ENCODE results near the gene WDR31.
A peak's percentile ranks its signal among the peaks of the same experiment; 100 is the strongest.

The WDR31 gene

GRCh38 chr9:113349445-113350094, 9.5 kb upstream of the WDR31 start, which contains the start of gene BSPRY:
BSPRY (plus strand) TSS chr9:113349541; CDS start chr9:113349580, 39 bp downstream.
- Histone ChIP-seq H3K4me1 (ENCODE audit: control insufficient read depth, insufficient read depth, low read length) (peaks cover 8% of the 10 kb centered on the region), H3K9me3 (ENCODE audit: control insufficient read depth, insufficient read depth, low read length) (no peaks in the 10 kb centered on the region), H3K27me3 (ENCODE audit: control insufficient read depth, insufficient read depth, low read length) (peaks cover 33% of the 10 kb centered on the region), H3K9ac (ENCODE audit: low read depth, low read length) (no peak within 1 kb of the TSS), H3K4me3 (ENCODE audit: low read depth, low read length) (peak within 1 kb of the TSS; percentile 88), H3K36me3 (ENCODE audit: control insufficient read depth, insufficient read depth, low read length) (no peaks in the 10 kb centered on the region)

GRCh38 chr9:113349066-113349444, 9.0 kb upstream of the WDR31 start:
- Histone ChIP-seq H3K9ac (ENCODE audit: low read depth, low read length) (no peak overlapping the region), H3K27me3 (ENCODE audit: control insufficient read depth, insufficient read depth, low read length) (peaks cover 33% of the 10 kb centered on the region), H3K4me3 (ENCODE audit: low read depth, low read length) (peak overlapping the region; percentile 88), H3K36me3 (ENCODE audit: control insufficient read depth, insufficient read depth, low read length) (no peaks in the 10 kb centered on the region), H3K9me3 (ENCODE audit: control insufficient read depth, insufficient read depth, low read length) (no peaks in the 10 kb centered on the region), H3K4me1 (ENCODE audit: control insufficient read depth, insufficient read depth, low read length) (peaks cover 8% of the 10 kb centered on the region)

DNA sequence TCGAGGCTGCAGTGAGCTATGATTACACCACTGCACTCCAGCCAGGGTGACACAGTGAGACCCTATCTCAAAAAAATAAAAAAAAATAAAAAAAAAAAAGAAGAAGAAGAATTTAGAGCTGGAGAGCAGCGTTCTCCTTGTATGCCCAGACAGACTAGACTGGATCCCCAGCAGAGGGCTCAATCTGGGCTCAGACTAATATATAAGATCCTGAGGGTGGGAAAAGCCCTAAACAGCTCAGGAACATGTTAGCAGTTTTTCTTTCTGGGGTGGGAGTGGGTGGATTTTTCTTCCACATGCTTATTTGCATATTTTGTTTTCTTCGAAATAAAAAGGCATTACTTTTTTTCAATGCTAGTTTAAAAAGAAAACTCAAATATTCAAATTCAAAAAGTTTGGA, 8.4 kb upstream of the WDR31 start:
- Histone ChIP-seq H3K4me3 (ENCODE audit: low read depth, low read length) (no peak overlapping the region), H3K9ac (ENCODE audit: low read depth, low read length) (no peak overlapping the region), H3K27me3 (ENCODE audit: control insufficient read depth, insufficient read depth, low read length) (peaks cover 33% of the 10 kb centered on the region), H3K9me3 (ENCODE audit: control insufficient read depth, insufficient read depth, low read length) (no peaks in the 10 kb centered on the region), H3K4me1 (ENCODE audit: control insufficient read depth, insufficient read depth, low read length) (peaks cover 8% of the 10 kb centered on the region), H3K36me3 (ENCODE audit: control insufficient read depth, insufficient read depth, low read length) (no peaks in the 10 kb centered on the region)

DNA sequence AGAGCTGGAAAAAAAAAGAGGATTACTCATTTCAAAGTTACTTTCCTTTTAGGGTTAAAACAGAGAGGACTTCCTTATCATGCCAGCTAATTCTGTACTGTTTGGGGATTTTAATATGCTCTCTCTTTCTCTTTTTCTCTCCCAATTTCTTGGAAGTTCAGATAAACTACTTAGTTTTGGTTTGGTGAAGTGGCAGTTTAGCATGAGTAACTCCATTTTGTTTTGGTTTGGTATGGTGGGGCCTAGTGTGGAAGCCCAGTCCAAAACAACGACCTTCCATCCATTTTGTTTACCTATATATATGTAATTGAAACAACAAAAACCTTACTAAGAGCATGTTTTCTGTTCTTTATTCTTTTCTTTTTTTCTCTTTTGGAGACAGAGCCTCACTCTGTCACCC, 5.6 kb upstream of the WDR31 start:
- H3K9ac ChIP-seq (ENCODE audit: low read depth, low read length) = no peak overlapping the region
- no peak overlapping the region for H3K4me3 ChIP-seq (ENCODE audit: low read depth, low read length)
- H3K36me3 ChIP-seq (ENCODE audit: control insufficient read depth, insufficient read depth, low read length) = no peaks in the 10 kb centered on the region
- no peaks in the 10 kb centered on the region for H3K9me3 ChIP-seq (ENCODE audit: control insufficient read depth, insufficient read depth, low read length)
- peaks cover 40% of the 10 kb centered on the region for H3K27me3 ChIP-seq (ENCODE audit: control insufficient read depth, insufficient read depth, low read length)
- peaks cover 2% of the 10 kb centered on the region for H3K4me1 ChIP-seq (ENCODE audit: control insufficient read depth, insufficient read depth, low read length)

DNA sequence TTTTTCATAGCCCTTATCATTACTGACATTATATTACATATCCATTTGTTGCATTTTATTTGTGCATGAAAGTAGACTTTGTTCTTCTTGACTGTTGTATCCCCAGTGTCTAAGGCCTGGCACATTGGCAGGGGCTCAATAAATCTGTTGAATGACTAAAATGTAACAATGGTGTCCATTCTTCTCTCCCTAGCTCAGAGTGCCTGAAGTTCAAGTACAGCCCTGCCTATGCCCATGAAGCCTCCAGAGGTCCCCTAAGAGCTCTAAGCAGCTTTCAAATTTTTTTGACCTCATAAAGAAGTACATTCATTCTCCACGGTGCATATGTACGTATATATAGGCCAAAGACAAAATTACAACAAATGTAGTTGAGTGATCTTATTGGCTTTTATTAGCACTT, 5.1 kb upstream of the WDR31 start:
- Histone ChIP-seq H3K9me3 (ENCODE audit: control insufficient read depth, insufficient read depth, low read length) (no peaks in the 10 kb centered on the region), H3K27me3 (ENCODE audit: control insufficient read depth, insufficient read depth, low read length) (peaks cover 39% of the 10 kb centered on the region), H3K4me3 (ENCODE audit: low read depth, low read length) (no peak overlapping the region), H3K4me1 (ENCODE audit: control insufficient read depth, insufficient read depth, low read length) (no peaks in the 10 kb centered on the region), H3K36me3 (ENCODE audit: control insufficient read depth, insufficient read depth, low read length) (no peaks in the 10 kb centered on the region), H3K9ac (ENCODE audit: low read depth, low read length) (no peak overlapping the region)

GRCh38 chr9:113343732-113344231, 3.7 kb upstream of the WDR31 start:
- peaks cover 3% of the 10 kb centered on the region for H3K4me1 ChIP-seq (ENCODE audit: control insufficient read depth, insufficient read depth, low read length)
- H3K27me3 ChIP-seq (ENCODE audit: control insufficient read depth, insufficient read depth, low read length) = peaks cover 38% of the 10 kb centered on the region
- no peak overlapping the region for H3K9ac ChIP-seq (ENCODE audit: low read depth, low read length)
- no peak overlapping the region for H3K4me3 ChIP-seq (ENCODE audit: low read depth, low read length)
- H3K36me3 ChIP-seq (ENCODE audit: control insufficient read depth, insufficient read depth, low read length) = no peaks in the 10 kb centered on the region
- no peaks in the 10 kb centered on the region for H3K9me3 ChIP-seq (ENCODE audit: control insufficient read depth, insufficient read depth, low read length)

DNA sequence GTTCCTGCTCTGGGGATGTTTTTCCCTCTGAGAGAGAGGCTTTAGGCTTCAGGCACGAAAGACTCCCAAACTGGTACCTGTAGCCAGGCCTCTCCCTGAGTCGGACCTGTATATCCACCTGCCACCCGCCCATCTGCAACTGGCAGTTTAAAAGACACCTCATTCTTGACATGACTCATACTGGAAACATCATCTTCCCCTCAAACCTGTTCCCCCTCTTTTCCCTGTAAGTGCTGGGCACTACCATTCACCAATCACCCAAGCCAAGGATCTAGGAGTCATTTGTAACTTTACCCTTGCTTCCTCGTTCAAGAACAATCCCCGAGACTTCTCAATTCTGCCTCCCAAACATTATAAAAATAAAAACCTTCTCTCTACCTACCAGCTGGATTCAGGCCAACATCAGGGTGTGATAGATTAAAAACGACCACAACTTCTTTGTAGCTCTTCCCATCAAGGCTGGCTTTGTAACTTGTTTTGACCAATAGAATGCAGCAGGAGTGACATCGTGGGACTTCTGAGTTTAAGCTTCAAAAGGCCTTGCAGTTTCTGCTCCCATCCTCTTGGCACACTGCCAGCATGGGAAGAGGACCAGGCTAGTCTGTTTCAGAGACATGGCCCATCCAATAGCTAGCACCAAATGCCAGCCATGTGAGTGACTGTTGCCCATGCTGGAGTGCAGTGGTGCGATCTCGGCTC, 1.8 kb upstream of the WDR31 start:
- Histone ChIP-seq H3K9ac (ENCODE audit: low read depth, low read length) (no peak overlapping the region), H3K9me3 (ENCODE audit: control insufficient read depth, insufficient read depth, low read length) (no peaks in the 10 kb centered on the region), H3K4me3 (ENCODE audit: low read depth, low read length) (no peak overlapping the region), H3K4me1 (ENCODE audit: control insufficient read depth, insufficient read depth, low read length) (peaks cover 3% of the 10 kb centered on the region), H3K36me3 (ENCODE audit: control insufficient read depth, insufficient read depth, low read length) (no peaks in the 10 kb centered on the region), H3K27me3 (ENCODE audit: control insufficient read depth, insufficient read depth, low read length) (peaks cover 28% of the 10 kb centered on the region)

GRCh38 chr9:113337714-113338113, 2.4 kb downstream of the WDR31 start:
- Histone ChIP-seq H3K9me3 (ENCODE audit: control insufficient read depth, insufficient read depth, low read length) (no peaks in the 10 kb centered on the region), H3K9ac (ENCODE audit: low read depth, low read length) (no peak overlapping the region), H3K36me3 (ENCODE audit: control insufficient read depth, insufficient read depth, low read length) (no peaks in the 10 kb centered on the region), H3K4me1 (ENCODE audit: control insufficient read depth, insufficient read depth, low read length) (peaks cover 3% of the 10 kb centered on the region), H3K27me3 (ENCODE audit: control insufficient read depth, insufficient read depth, low read length) (peaks cover 26% of the 10 kb centered on the region), H3K4me3 (ENCODE audit: low read depth, low read length) (no peak overlapping the region)

DNA sequence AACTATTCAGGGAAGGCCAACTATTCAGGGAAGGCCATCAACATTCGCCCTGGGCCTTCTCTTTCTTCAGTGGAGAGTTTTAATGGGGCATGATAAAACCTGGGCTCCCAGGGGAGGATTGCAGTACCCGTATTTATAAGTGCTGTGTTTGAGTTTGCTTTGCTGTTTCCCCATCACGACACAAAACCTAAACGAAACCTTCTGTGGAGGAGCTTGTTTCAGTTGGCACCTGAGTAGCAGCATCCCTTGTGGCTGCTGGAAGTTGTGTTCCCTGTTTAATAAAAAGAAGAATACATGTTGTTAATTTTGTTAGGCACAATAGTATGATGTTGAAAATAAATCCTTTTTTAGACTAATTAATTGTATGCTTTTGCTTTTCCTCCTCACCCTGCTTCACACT, 8.3 kb downstream of the WDR31 start:
- peaks cover 2% of the 10 kb centered on the region for H3K27me3 ChIP-seq (ENCODE audit: control insufficient read depth, insufficient read depth, low read length)
- H3K36me3 ChIP-seq (ENCODE audit: control insufficient read depth, insufficient read depth, low read length) = no peaks in the 10 kb centered on the region
- no peaks in the 10 kb centered on the region for H3K4me1 ChIP-seq (ENCODE audit: control insufficient read depth, insufficient read depth, low read length)
- H3K9me3 ChIP-seq (ENCODE audit: control insufficient read depth, insufficient read depth, low read length) = no peaks in the 10 kb centered on the region
- H3K4me3 ChIP-seq (ENCODE audit: low read depth, low read length) = no peak overlapping the region
- no peak overlapping the region for H3K9ac ChIP-seq (ENCODE audit: low read depth, low read length)

- no peaks in the 10 kb centered on the region for H3K36me3 ChIP-seq (ENCODE audit: control insufficient read depth, insufficient read depth, low read length)
- no peaks in the 10 kb centered on the region for H3K27me3 ChIP-seq (ENCODE audit: control insufficient read depth, insufficient read depth, low read length)
- no peak overlapping the region for H3K9ac ChIP-seq (ENCODE audit: low read depth, low read length)
These were observed 11.9 kb downstream of the WDR31 start for GRCh38 chr9:113328045-113328782.

GRCh38 chr9:113326230-113326629, 13.8 kb downstream of the WDR31 start:
- Histone ChIP-seq H3K4me3 (ENCODE audit: low read depth, low read length) (no peak overlapping the region), H3K9me3 (ENCODE audit: control insufficient read depth, insufficient read depth, low read length) (no peaks in the 10 kb centered on the region), H3K4me1 (ENCODE audit: control insufficient read depth, insufficient read depth, low read length) (no peaks in the 10 kb centered on the region), H3K27me3 (ENCODE audit: control insufficient read depth, insufficient read depth, low read length) (no peaks in the 10 kb centered on the region), H3K36me3 (ENCODE audit: control insufficient read depth, insufficient read depth, low read length) (no peaks in the 10 kb centered on the region), H3K9ac (ENCODE audit: low read depth, low read length) (no peak overlapping the region)

More at GRCh38 chr9:113328045-113328782, 11.9 kb downstream of the WDR31 start:
- Histone ChIP-seq H3K9me3 (ENCODE audit: control insufficient read depth, insufficient read depth, low read length) (no peaks in the 10 kb centered on the region), H3K4me3 (ENCODE audit: low read depth, low read length) (no peak overlapping the region), H3K4me1 (ENCODE audit: control insufficient read depth, insufficient read depth, low read length) (no peaks in the 10 kb centered on the region)

All from iPS-15b (cell line).